Measurements from ENCODE around the gene APOL2. TPM values are rescaled to one million over a fixed set of nuclear protein-coding genes. Genes with fewer than 3 reads are reported as not detected.
A peak's percentile ranks its signal among the peaks of the same experiment; 100 is the strongest.
"Not testable (repeated sequence)": the region's sequence is repeated elsewhere in the genome, so short reads cannot be mapped to it uniquely, and the experiment has no call there.

Gene APOL2
- total RNA-seq, 1 donor from 2014 or later = 58.6 TPM

DNA sequence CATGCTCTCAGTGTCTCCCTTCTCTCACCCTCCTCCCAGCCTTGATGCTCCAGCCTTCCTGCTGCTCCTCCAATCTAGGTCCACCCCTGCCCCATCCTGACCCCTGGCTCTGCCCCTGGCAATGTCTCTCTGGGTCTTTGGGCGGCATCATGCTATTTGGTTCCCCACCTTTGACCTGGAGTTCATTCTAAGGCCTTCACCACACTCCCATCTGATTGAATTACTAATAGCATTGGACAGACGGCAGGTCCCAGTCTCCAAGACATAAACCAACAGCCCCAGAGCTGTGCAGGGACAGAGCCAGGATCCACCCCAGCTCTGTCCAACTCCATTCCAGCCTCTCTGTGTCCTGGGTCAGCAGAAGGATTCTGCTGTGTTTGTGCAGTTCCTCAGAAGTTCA, 44.9 kb downstream of the APOL2 start:
- ATAC-seq (ENCODE audit: poor library complexity) (no peak), DNase-seq (no peak)
- intact Hi-C loops (cut with DNase I) = no loop called here

DNA sequence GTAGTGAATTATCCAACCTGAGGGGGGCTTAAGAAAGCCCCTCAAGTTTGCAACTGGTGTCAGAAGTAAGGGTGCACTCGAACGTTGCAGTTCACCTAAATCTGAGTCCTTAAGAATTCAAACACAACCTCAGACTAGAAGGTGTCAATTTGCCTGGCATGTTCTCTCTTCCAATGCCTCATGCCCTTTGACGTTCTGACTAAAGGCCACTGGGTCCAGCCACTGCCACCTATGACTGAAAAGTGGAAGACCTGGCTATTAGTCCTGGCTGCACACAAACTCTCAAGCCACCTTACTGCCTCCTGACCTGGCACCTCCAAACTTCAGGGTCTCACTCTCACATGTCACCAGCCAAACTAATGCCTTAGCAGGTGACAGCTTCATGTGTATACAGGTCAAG, 45.8 kb downstream of the APOL2 start:
- ATAC-seq (ENCODE audit: poor library complexity) (no peak), DNase-seq (no peak)
- intact Hi-C loops (cut with DNase I) = no loop called here

DNA sequence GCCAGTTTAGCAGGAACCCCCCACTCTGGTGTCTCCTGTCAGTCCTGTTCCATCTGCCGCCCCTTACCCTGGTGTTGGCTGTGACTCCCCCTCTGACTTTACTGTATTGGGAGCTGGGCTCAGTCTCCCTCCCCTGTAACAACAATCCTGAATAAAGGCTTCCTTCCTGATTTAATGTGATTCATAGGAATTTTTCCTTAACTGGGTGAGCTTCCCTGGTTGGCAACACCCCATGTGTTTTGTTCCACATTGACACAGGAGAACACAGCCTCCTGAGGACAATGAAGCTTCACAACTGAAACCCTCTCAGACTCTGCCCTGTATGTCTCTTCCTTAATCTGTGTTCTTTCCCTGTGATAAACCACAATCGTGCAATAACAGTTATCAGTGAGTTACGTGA, 46.2 kb downstream of the APOL2 start:
- no peak for ATAC-seq (ENCODE audit: poor library complexity)
- intact Hi-C loops (cut with DNase I) = no loop called here

GRCh38 chr22:36192542-36192941, 46.8 kb downstream of the APOL2 start:
- no peak for DNase-seq
- ATAC-seq (ENCODE audit: poor library complexity) = no peak
- intact Hi-C loops (cut with DNase I) = no loop called here

More for the DNA sequence above, 46.2 kb downstream of the APOL2 start:
- DNase-seq = no peak

GRCh38 chr22:36191106-36191836, 48.1 kb downstream of the APOL2 start:
- intact Hi-C loops (cut with DNase I) = no loop called here
- ATAC-seq (ENCODE audit: poor library complexity) (peak; percentile 94), DNase-seq (peak; percentile 91)

- ATAC-seq (ENCODE audit: poor library complexity); DNase-seq; intact Hi-C loops (cut with DNase I): not testable (repeated sequence)
Observed at GRCh38 chr22:36187862-36188261, 51.5 kb downstream of the APOL2 start.

GRCh38 chr22:36185828-36186624, 53.3 kb downstream of the APOL2 start:
- DNase-seq = no peak
- intact Hi-C loops (cut with DNase I) = no loop called here
- no peak for ATAC-seq (ENCODE audit: poor library complexity)

GRCh38 chr22:36184433-36185025, 54.8 kb downstream of the APOL2 start:
- ATAC-seq (ENCODE audit: poor library complexity) (no peak), DNase-seq (no peak)
- intact Hi-C loops (cut with DNase I) = loop anchor here (5.0 kb wide), 1 partner anchor 37 kb away; no protein-coding TSS in a partner anchor

DNA sequence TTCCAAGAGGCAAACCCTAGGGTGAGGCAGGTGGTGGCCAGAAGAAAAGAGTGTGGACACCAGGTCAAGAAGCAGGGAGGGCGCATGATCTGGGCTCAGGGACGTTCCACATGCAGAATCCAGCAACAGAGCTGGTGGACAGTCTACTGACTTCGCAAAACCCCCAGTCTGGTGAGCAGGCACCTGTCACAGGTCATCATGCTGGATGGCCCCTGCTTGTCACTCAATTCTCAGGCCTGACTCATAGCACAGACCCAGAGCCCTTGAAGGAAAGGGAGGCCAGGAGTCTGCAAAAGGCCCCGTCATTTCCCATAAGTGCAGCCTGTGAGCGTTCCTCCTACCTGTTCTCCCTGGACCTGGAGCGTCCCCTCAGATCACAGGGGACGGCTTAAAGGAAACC, 55.9 kb downstream of the APOL2 start:
- DNase-seq (no peak), ATAC-seq (ENCODE audit: poor library complexity) (no peak)
- intact Hi-C loops (cut with DNase I) = loop anchor here (5.0 kb wide), 1 partner anchor 36 kb away; no protein-coding TSS in a partner anchor

- intact Hi-C loops (cut with DNase I) = loop anchor here (5.0 kb wide), 1 partner anchor 36 kb away; no protein-coding TSS in a partner anchor
- ATAC-seq (ENCODE audit: poor library complexity) = no peak
- no peak for DNase-seq
Observed at GRCh38 chr22:36182857-36183256, 56.5 kb downstream of the APOL2 start.

GRCh38 chr22:36182056-36182455, 57.3 kb downstream of the APOL2 start:
- no peak for ATAC-seq (ENCODE audit: poor library complexity)
- DNase-seq = no peak
- intact Hi-C loops (cut with DNase I) = loop anchor here (5.0 kb wide), 1 partner anchor 35 kb away; no protein-coding TSS in a partner anchor

GRCh38 chr22:36180928-36181327, 58.4 kb downstream of the APOL2 start:
- intact Hi-C loops (cut with DNase I) = loop anchor here (5.0 kb wide), 1 partner anchor 34 kb away; no protein-coding TSS in a partner anchor
- DNase-seq (no peak), ATAC-seq (ENCODE audit: poor library complexity) (no peak)

DNA sequence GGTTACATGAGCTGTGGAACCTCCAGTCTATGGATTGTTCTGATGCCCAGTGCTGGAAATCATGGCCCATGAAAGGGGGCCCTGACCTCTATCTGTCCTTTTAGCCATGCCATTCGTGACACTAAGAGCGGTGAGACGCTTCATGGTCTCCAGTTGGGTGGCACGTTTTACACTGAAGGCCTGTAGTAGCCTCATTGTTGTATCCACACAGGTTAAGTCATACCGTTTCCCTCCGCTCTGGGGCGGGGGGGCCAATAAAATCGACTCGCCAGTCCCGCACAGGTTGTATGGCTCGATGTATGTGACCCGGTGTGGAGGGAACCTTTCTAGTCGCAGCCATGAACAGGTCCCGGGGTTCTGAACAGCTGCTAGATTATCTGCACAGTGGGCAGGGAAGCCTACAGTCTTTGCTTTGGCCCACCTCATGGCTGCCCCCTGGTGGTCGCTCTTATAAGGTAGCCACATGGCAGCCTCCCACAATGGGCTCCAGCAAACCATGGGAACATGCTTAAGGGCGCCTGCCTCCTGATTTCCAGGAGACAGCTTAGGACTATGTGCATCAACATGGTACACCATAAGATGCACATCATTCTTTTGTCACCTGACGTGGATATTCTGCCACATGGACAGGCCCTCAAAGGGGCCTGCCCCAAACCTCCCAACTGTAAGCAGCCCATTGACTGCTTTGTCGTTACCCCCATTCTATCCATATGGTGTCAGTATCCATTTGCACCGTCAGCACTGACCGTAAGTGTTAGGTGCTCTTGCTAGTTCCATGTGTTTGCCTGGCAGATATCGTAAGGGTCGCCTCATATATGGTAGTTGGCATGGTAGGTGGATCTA, 59.1 kb downstream of the APOL2 start:
- DNase-seq (peak; percentile 94), ATAC-seq (ENCODE audit: poor library complexity) (peak; percentile 93)
- intact Hi-C loops (cut with DNase I) = loop anchor here (5.0 kb wide), 1 partner anchor 33 kb away; no protein-coding TSS in a partner anchor

- no peak for DNase-seq
- no peak for ATAC-seq (ENCODE audit: poor library complexity)
- intact Hi-C loops (cut with DNase I) = no loop called here
Observed at GRCh38 chr22:36177160-36177559, 62.2 kb downstream of the APOL2 start.

Small RNA genes within 50 kb of the gene (microRNA-seq; reads per million reads assigned to microRNA genes)
- gene MIR6819 = not detected

Other genes starting within 250 kb of the APOL2 start
- 74.4 TPM for gene RBFOX2, start 210.7 kb downstream of the APOL2 start, total RNA-seq
- 25.5 TPM for gene APOL3, start 78.8 kb downstream of the APOL2 start, total RNA-seq
- gene APOL4, start 37.7 kb downstream of the APOL2 start, total RNA-seq = 5.0 TPM
- 16.8 TPM for gene APOL1, start 13.6 kb upstream of the APOL2 start, total RNA-seq
- 138 TPM for gene MYH9, start 148.4 kb upstream of the APOL2 start, total RNA-seq
- 123 TPM for gene TXN2, start 242.1 kb upstream of the APOL2 start, total RNA-seq